HK-2 (cell line): ENCODE data around the gene DLL3.

ENCODE experiments used
- DNase-seq: peaks from one replicate; pipeline ENCODE4 v3.0.0-alpha.2; 2018; ENCODE audit not compliant: unreplicated experiment

The DLL3 gene

GRCh38 chr19:39555883-39556282 lies 57.1 kb downstream of the DLL3 start:
- no peak for DNase-seq
